Loucy (cell line): ENCODE results near the gene LVRN.

Experiments used
- H2AFZ ChIP-seq: fragments of 200-600 bp; sonication (generic); 2 replicates; pipeline ENCODE4 v1.6.0; 2016; ENCODE audit warnings: antibody characterized with exemption, mild to moderate bottlenecking, low read length, moderate library complexity
- H3F3A ChIP-seq: fragments of 200-600 bp; 2 replicates; pipeline ENCODE4 v1.6.0; 2016; ENCODE audit warnings: antibody characterized with exemption, low read depth, mild to moderate bottlenecking
- H3K27me3 ChIP-seq: fragments of 200-600 bp; sonication (generic); 2 replicates; pipeline ENCODE4 v1.6.1; 2014; ENCODE audit warnings: low read length, mild to moderate bottlenecking; ENCODE audit not compliant: insufficient read depth, poor library complexity, severe bottlenecking
- H3K36me3 ChIP-seq: fragments of 200-600 bp; sonication (generic); 2 replicates; pipeline ENCODE4 v1.6.1; 2016; ENCODE audit warnings: low read length; ENCODE audit not compliant: insufficient read depth
- H3K4me1 ChIP-seq: fragments of 200-600 bp; sonication (generic); 2 replicates; pipeline ENCODE4 v1.5.1; 2014; ENCODE audit warnings: low read length, mild to moderate bottlenecking; ENCODE audit not compliant: insufficient read depth, poor library complexity, severe bottlenecking
- H3K4me2 ChIP-seq: fragments of 200-600 bp; sonication (generic); 2 replicates; pipeline ENCODE4 v1.6.0; 2014; ENCODE audit warnings: antibody characterized with exemption, low read length, low read depth, mild to moderate bottlenecking; ENCODE audit not compliant: poor library complexity, severe bottlenecking
- H3K4me3 ChIP-seq: fragments of 200-600 bp; sonication (generic); 2 replicates; pipeline ENCODE4 v1.5.1; 2014; ENCODE audit warnings: low read length, mild to moderate bottlenecking, mixed read lengths; ENCODE audit not compliant: poor library complexity, severe bottlenecking
- H3K79me2 ChIP-seq: fragments of 200-600 bp; sonication (generic); 2 replicates; pipeline ENCODE4 v1.6.1; 2014; ENCODE audit warnings: low read length; ENCODE audit not compliant: insufficient read depth
- H3K9ac ChIP-seq: fragments of 200-600 bp; sonication (generic); 2 replicates; pipeline ENCODE4 v1.6.0; 2014; ENCODE audit warnings: mild to moderate bottlenecking, low read depth, low read length, moderate library complexity; ENCODE audit not compliant: poor library complexity, severe bottlenecking
- H3K9me2 ChIP-seq: fragments of 200-600 bp; sonication (generic); replicated peaks from 2 replicates; pipeline ENCODE4 v1.6.1; 2016; ENCODE audit warnings: low read depth, low read length, mixed read lengths
- H3K9me3 ChIP-seq: fragments of 200-600 bp; sonication (generic); 2 replicates; pipeline ENCODE4 v1.6.1; 2014; ENCODE audit warnings: mild to moderate bottlenecking, antibody characterized with exemption, low read length, low read depth; ENCODE audit not compliant: insufficient read depth
- H4K20me1 ChIP-seq: fragments of 200-600 bp; sonication (generic); 2 replicates; pipeline ENCODE4 v1.6.0; 2014; ENCODE audit warnings: antibody characterized with exemption, low read length, mild to moderate bottlenecking; ENCODE audit not compliant: insufficient read depth, poor library complexity, severe bottlenecking
- CTCF ChIP-seq: fragments of 200-600 bp; sonication (generic); conservative IDR thresholded peaks from 2 replicates; pipeline ENCODE4 v1.5.1; 2014; ENCODE audit warnings: mild to moderate bottlenecking, antibody characterized with exemption, low read length
- EZH2phosphoT487 ChIP-seq: fragments of 200-600 bp; IDR thresholded peaks from 2 replicates; pipeline ENCODE4 v1.6.1; 2018; ENCODE audit warnings: antibody characterized with exemption, mild to moderate bottlenecking, moderate library complexity, borderline replicate concordance

The LVRN gene

DNA sequence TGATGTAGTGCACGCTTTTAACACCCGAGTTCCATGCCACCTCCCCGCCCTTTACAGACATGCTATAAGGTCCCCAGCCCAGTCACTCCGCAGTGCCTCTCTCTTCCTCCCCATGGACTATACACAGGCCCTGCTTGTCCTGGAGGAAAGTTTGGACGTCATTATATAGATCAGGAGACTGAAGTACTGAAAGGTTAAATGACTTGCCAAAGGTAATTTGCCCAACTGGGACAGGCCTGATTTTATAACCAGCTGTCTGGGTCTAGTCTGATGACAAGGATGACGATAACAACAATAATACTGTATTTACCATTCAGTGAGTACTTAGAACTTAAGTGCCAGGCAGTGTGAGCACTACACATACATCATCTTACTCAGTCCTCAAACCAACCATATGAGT lies 33.1 kb downstream of the LVRN start:
- no peaks in the 10 kb centered on the region for H3K79me2 ChIP-seq
- H3K36me3 ChIP-seq, result no peaks in the 10 kb centered on the region
- H3K9me2 ChIP-seq, result no peaks in the 10 kb centered on the region
- H3K9ac ChIP-seq, result no peak overlapping the region
- no peaks in the 10 kb centered on the region for H4K20me1 ChIP-seq
- H3K4me1 ChIP-seq, result no peaks in the 10 kb centered on the region
- no peaks in the 10 kb centered on the region for H3K27me3 ChIP-seq
- no peak overlapping the region for H3K4me2 ChIP-seq
- no peak overlapping the region for H3K4me3 ChIP-seq
- no peak overlapping the region for H2AFZ ChIP-seq
- TF ChIP-seq CTCF, result no peak
- TF ChIP-seq EZH2phosphoT487, result no peak
- H3K9me3 ChIP-seq, result no peaks in the 10 kb centered on the region
- H3F3A ChIP-seq, result no peaks in the 10 kb centered on the region

DNA sequence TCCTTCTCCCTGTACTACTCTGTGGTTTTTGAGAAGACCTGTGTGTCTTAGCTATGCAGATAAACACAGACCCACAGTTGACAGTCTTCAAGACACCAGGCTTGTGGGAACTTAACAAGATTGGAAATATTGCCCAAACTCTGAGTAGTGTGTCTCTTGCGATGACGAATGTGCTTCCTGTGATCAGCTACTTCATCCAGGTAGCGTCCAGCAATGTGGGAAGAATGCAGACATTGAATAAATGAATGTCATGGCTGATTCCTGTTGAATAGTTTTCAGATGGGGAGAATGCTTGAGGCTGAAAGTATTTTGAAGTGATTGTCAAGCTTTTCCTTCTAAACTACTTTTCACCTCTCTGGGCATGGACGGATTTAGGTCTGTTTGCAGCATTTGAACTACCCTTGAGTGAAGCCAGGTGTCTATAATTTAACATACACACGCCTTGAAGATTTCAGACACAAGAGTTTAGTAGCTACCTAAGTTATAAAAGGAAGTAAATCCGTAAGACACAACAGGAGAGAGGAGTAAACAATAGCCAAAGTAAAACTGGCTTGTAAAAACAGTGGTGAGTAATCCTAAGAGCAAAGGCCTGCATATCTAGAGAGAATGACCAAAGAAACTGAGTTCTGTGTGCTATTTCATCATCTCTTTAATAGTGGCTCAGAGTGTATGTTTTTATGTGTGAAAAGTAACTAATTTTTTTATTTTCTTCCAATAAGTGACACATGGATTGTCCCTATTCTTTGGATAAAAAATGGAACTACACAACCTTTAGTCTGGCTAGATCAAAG lies 40.0 kb downstream of the LVRN start:
- no peak overlapping the region for H3K4me2 ChIP-seq
- no peaks in the 10 kb centered on the region for H3F3A ChIP-seq
- TF ChIP-seq EZH2phosphoT487 (no peak), CTCF (no peak)

DNA sequence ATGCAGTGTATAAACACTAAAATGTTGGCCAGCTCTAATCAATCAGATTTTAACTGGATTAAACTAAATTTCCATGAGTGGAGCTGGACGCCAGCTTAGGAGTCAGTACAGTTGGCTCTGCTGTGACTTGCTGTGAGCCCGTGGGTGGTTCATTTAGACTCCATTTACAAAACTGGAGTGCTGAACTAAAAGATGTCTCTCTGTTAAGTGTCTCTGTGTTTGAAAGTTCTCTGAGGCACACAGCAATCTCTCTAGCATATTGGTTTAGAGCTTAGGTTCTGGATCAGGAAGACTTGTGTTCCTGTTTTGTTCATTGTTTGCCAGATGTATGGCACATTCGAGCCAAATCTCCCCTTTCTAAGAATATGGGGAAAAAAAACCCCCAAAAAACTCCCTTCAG lies 42.0 kb downstream of the LVRN start:
- no peaks in the 10 kb centered on the region for H3K79me2 ChIP-seq
- no peak overlapping the region for H3K4me3 ChIP-seq
- H3K4me1 ChIP-seq, result no peaks in the 10 kb centered on the region
- H3K4me2 ChIP-seq, result no peak overlapping the region
- H2AFZ ChIP-seq, result no peak overlapping the region
- H3K9ac ChIP-seq, result no peak overlapping the region
- no peaks in the 10 kb centered on the region for H4K20me1 ChIP-seq
- H3F3A ChIP-seq, result no peaks in the 10 kb centered on the region
- H3K36me3 ChIP-seq, result no peaks in the 10 kb centered on the region
- TF ChIP-seq CTCF (no peak), EZH2phosphoT487 (no peak)
- no peaks in the 10 kb centered on the region for H3K9me3 ChIP-seq
- no peaks in the 10 kb centered on the region for H3K27me3 ChIP-seq
- no peaks in the 10 kb centered on the region for H3K9me2 ChIP-seq

More for the DNA sequence above, 40.0 kb downstream of the LVRN start:
- Histone ChIP-seq H3K79me2 (no peaks in the 10 kb centered on the region), H3K9me3 (no peaks in the 10 kb centered on the region), H3K9ac (no peak overlapping the region), H3K4me3 (no peak overlapping the region), H3K4me1 (no peaks in the 10 kb centered on the region), H3K27me3 (no peaks in the 10 kb centered on the region), H3K9me2 (no peaks in the 10 kb centered on the region), H2AFZ (no peak overlapping the region), H4K20me1 (no peaks in the 10 kb centered on the region), H3K36me3 (no peaks in the 10 kb centered on the region)
